Activated CD8-positive, alpha-beta T cell treated with anti-CD3 and anti-CD28 coated beads for 36 hours (primary cell): Measurements from ENCODE around the gene PABPC1L2B. TPM values are rescaled to one million over a fixed set of nuclear protein-coding genes. Genes with fewer than 3 reads are reported as not detected.
"Not testable (repeated sequence)": the region's sequence is repeated elsewhere in the genome, so short reads cannot be mapped to it uniquely, and the experiment has no call there.

ENCODE experiments used
- ATAC-seq: fragments of 200-7000 bp; cut with Tn5 transposase; one replicate; pipeline ENCODE4 v1.10.0; 2021; ENCODE audit warnings: mild to moderate bottlenecking, moderate library complexity
- CTCF ChIA-PET: fragments of 350-600 bp; sonication (Branson Sonifier 250); formaldehyde crosslinking; loops from one replicate; lab custom pipeline; 2021; ENCODE audit warnings: antibody characterized with exemption; lab: Charles Lee
- POLR2A ChIA-PET: fragments of 350-600 bp; sonication (Branson Sonifier 250); formaldehyde crosslinking; loops from one replicate; lab custom pipeline; 2021; ENCODE audit warnings: antibody characterized with exemption; lab: Charles Lee
- DNase-seq: peaks from one replicate; pipeline ENCODE4 v3.0.0-alpha.2; 2020
- H3K27ac Mint-ChIP-seq: one replicate; pipeline ENCODE4 v1.8.0; 2021; ENCODE audit warnings: mild to moderate bottlenecking, mixed read lengths
- H3K27me3 Mint-ChIP-seq: one replicate; pipeline ENCODE4 v1.8.0; 2021; ENCODE audit warnings: mixed read lengths
- H3K36me3 Mint-ChIP-seq: one replicate; pipeline ENCODE4 v1.8.0; 2021; ENCODE audit warnings: low read depth, mixed read lengths
- H3K4me1 Mint-ChIP-seq: one replicate; pipeline ENCODE4 v1.8.0; 2021; ENCODE audit warnings: low read depth, mixed read lengths
- H3K4me3 Mint-ChIP-seq: one replicate; pipeline ENCODE4 v1.8.0; 2021; ENCODE audit warnings: mild to moderate bottlenecking, moderate library complexity, mixed read lengths
- H3K9me3 Mint-ChIP-seq: one replicate; pipeline ENCODE4 v1.8.0; 2021; ENCODE audit warnings: mixed read lengths
- CTCF ChIP-seq: fragments of 200-600 bp; IDR thresholded peaks from one replicate; pipeline ENCODE4 v1.8.0; 2022; ENCODE audit warnings: antibody characterized with exemption, mild to moderate bottlenecking
- intact Hi-C: fragments of 100-400 bp; cut with micrococcal nuclease; formaldehyde crosslinking; loops from one replicate; pipeline ENCODE4 v1.10.0; 2022
- total RNA-seq, 2 experiments: library from RNA; stranded (reverse); gene quantifications; one replicate each; pipeline ENCODE4 v1.2.3, GENCODE V29; 2021

The PABPC1L2B gene
- not detected for total RNA-seq

- DNase-seq, H3K4me1 Mint-ChIP-seq, H3K27me3 Mint-ChIP-seq, CTCF ChIA-PET, POLR2A ChIA-PET, ATAC-seq, H3K27ac Mint-ChIP-seq, H3K9me3 Mint-ChIP-seq, intact Hi-C loops, H3K36me3 Mint-ChIP-seq, H3K4me3 Mint-ChIP-seq: not testable (repeated sequence)
Measured at GRCh38 chrX:73002733-73003132, at the start of gene PABPC1L2B. Gene PABPC1L2B, plus strand, starts transcription at chrX:73002939. Its CDS starts 704 bp downstream, at chrX:73003643.

- ATAC-seq, H3K27me3 Mint-ChIP-seq, H3K4me1 Mint-ChIP-seq, H3K36me3 Mint-ChIP-seq, POLR2A ChIA-PET, DNase-seq, H3K9me3 Mint-ChIP-seq, H3K27ac Mint-ChIP-seq, intact Hi-C loops, H3K4me3 Mint-ChIP-seq, CTCF ChIA-PET: not testable (repeated sequence)
Measured at GRCh38 chrX:72959971-72960370, 42.8 kb upstream of the PABPC1L2B start.

- DNase-seq, H3K27me3 Mint-ChIP-seq, H3K4me1 Mint-ChIP-seq, H3K9me3 Mint-ChIP-seq, POLR2A ChIA-PET, CTCF ChIA-PET, intact Hi-C loops, H3K36me3 Mint-ChIP-seq, ATAC-seq, H3K4me3 Mint-ChIP-seq, H3K27ac Mint-ChIP-seq: not testable (repeated sequence)
Measured at GRCh38 chrX:72971859-72972258, 30.9 kb upstream of the PABPC1L2B start.

- H3K4me3 Mint-ChIP-seq, POLR2A ChIA-PET, ATAC-seq, H3K4me1 Mint-ChIP-seq, H3K36me3 Mint-ChIP-seq, CTCF ChIA-PET, H3K27ac Mint-ChIP-seq, H3K27me3 Mint-ChIP-seq, H3K9me3 Mint-ChIP-seq, intact Hi-C loops, DNase-seq: not testable (repeated sequence)
Measured at GRCh38 chrX:72974885-72975284, 27.9 kb upstream of the PABPC1L2B start.

- H3K27me3 Mint-ChIP-seq, H3K36me3 Mint-ChIP-seq, POLR2A ChIA-PET, H3K27ac Mint-ChIP-seq, ATAC-seq, H3K4me3 Mint-ChIP-seq, DNase-seq, H3K9me3 Mint-ChIP-seq, H3K4me1 Mint-ChIP-seq, intact Hi-C loops, CTCF ChIA-PET: not testable (repeated sequence)
Measured at GRCh38 chrX:72980894-72981469, 21.8 kb upstream of the PABPC1L2B start.

GRCh38 chrX:73004032-73004431, 1.3 kb downstream of the PABPC1L2B start:
- H3K36me3 Mint-ChIP-seq, H3K4me3 Mint-ChIP-seq, H3K4me1 Mint-ChIP-seq, H3K9me3 Mint-ChIP-seq, CTCF ChIA-PET, POLR2A ChIA-PET, DNase-seq, intact Hi-C loops, ATAC-seq, H3K27me3 Mint-ChIP-seq, H3K27ac Mint-ChIP-seq: not testable (repeated sequence)

GRCh38 chrX:73021361-73022092, 18.8 kb downstream of the PABPC1L2B start:
- CTCF ChIA-PET, result no interaction called here
- DNase-seq (no peak), ATAC-seq (no peak)
- Mint-ChIP-seq H3K4me3 (no peak overlapping the region), H3K4me1 (no peaks in the 10 kb centered on the region), H3K36me3 (no peaks in the 10 kb centered on the region), H3K9me3 (peaks cover 5% of the 10 kb centered on the region), H3K27me3 (no peaks in the 10 kb centered on the region), H3K27ac (no peak overlapping the region)
- POLR2A ChIA-PET, result no interaction called here
- TF ChIP-seq CTCF, result no peak
- intact Hi-C loops, result no loop called here

- DNase-seq, intact Hi-C loops, H3K27ac Mint-ChIP-seq, H3K9me3 Mint-ChIP-seq, H3K4me1 Mint-ChIP-seq, H3K36me3 Mint-ChIP-seq, ATAC-seq, H3K27me3 Mint-ChIP-seq, CTCF ChIA-PET, POLR2A ChIA-PET, H3K4me3 Mint-ChIP-seq: not testable (repeated sequence)
Measured at GRCh38 chrX:73022093-73022445, 19.3 kb downstream of the PABPC1L2B start.
